ENCODE measurements around the gene GANC.

GRCh38 chr15:42313463-42313862, 40.5 kb downstream of the GANC start:
- TF ChIP-seq CTCF (IDR thresholded peaks at IDR 0.05; ENCODE audit: low read length) (no peak), EZH2 (optimal IDR thresholded peaks at IDR 0.05; ENCODE audit: low read depth, low read length) (no peak), EZH2phosphoT487 (IDR thresholded peaks at IDR 0.05; ENCODE audit: low read length) (no peak)

Data from MM.1S (cell line).